NCI-H460 (cell line): Measurements from ENCODE around the gene CFAP54. TPM values are rescaled to one million over a fixed set of nuclear protein-coding genes. Genes with fewer than 3 reads are reported as not detected.

ENCODE experiments used
- DNase-seq: peaks from one replicate; pipeline ENCODE4 v3.0.0-alpha.2; 2016; ENCODE audit warnings: low read depth; ENCODE audit errors: extremely low read depth
- total RNA-seq: library from RNA; depleted of rRNA; stranded (reverse); fragments of >200 nt; shearing (Covaris generic); gene quantifications from 2 replicates; pipeline ENCODE4 v1.2.3, GENCODE V29; 2014

Gene CFAP54
- total RNA-seq, 1 experiment from 2014 or later: 0.72 TPM

DNA sequence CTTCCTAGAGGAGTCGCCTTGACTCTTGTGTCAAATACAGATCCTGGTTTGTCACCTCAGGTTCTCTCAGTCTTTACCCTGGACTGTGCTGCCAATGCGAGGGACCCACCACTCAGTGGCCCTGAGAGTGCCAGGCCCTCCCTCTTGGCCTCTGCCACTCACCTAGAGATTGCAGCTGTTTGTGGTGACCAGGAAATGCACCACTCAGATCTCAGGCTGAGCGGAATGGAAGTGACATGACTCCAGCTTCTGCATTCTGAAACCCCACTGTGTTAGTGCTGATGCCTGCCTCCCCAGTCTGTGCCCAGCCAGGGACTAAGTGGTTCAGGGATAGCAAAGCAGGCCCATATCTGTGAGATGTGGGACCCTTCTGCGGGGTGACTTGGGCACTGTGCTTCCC, 389.9 kb downstream of the CFAP54 start:
- no peak for DNase-seq

DNA sequence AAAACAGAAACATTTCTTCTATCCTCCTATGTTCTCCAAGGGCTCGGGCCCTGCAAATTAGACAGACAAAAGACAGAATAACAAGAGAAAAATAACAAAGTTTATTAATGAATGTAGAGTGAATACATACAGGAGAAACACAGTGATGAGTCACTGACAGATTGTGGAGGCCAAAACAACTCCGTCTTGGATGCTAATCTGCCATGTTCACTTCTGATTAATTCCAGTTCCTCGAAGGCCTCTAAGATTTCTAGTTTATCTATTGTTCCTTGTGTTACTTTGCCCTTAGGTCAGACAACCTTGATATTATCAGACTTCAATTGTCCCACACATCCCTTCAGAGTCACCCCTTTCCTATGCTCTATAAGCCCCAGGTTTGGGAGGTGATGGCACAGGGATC, 390.8 kb downstream of the CFAP54 start:
- DNase-seq: no peak

DNA sequence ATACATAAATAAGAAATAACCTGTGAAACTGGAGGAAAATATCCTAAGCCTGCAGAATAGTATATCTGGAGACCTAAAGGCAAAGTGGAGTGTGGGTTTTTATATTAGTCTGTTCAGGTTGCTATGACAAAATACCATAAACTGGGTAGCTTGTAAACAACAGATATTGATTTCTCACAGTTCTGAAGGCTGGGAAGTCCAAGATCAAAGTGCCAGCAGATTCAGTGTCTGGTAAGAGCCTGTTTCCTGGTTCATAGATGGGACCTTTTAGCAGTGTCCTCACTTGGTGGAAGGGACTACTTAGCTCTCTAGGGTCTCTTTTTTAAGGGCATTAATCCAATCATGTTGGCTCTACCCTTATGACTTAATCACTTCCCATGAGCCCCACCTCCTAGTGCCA, 392.2 kb downstream of the CFAP54 start:
- DNase-seq: no peak

DNA sequence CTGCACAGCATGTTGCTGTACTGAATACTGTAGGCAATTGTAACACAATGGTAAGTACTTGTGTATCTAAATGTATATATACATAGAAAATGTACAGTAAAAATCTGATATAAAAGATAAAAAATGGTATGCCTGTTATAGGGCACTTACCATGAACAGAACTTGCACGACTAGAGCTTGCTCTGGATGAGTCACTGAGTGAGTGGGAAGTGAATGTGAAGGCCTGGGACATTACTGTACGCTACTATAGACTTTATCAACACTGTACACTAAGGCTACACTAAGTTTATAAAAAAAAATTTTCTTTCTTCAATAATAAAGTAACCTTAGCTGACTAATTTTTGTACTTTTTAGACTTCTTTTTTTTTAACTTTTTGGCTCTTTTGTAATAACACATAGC, 393.5 kb downstream of the CFAP54 start:
- DNase-seq: no peak

DNA sequence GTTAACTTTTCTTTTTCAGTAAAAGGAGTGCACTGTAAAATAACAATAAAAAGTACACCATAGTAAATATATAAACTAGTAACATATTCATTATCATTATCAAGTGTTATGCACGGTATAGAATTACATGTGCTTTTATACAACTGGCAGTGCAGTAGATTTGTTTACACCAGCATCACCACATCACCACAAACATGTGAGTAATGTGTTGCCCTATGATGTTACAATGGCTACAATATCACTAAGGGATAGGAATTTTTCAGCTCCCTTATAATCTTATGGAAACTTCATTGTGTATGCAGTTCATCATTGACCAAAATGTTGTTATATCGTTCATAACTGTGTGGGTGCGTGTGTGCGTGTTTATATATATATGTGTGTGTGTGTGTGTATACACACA, 394.2 kb downstream of the CFAP54 start:
- DNase-seq: no peak

DNA sequence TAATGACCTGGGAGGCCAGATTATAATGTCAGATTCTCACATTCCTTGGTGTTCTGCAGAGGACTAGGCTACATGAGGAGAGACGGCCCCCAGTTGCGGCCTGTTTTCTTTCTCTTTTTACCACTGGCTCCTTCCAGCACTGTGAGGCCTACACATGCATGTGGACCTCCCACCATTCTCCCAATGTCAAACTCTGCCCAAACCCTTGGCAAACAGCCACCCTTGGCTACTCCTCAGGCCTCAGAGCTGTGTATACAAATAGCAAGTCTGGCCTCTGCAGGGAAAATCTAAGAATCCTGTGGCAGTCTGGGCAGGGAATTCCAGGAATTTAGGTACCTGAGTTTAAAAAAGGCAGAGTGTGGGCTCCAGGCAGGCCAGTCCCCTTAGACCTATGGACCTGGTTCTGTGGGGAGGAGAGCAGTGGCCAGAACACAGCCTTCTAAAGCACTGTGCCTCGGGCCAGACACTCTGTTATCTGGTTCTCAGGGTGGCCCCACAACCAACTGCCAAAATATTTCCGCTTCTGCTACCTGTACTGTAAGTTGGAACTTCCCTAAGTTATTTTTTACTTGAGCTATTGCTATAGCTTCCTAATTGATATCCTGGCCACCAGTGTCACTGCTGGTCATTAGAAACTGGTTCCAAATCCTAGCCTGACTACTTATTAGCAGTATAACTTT, 397.8 kb downstream of the CFAP54 start:
- DNase-seq: no peak

DNA sequence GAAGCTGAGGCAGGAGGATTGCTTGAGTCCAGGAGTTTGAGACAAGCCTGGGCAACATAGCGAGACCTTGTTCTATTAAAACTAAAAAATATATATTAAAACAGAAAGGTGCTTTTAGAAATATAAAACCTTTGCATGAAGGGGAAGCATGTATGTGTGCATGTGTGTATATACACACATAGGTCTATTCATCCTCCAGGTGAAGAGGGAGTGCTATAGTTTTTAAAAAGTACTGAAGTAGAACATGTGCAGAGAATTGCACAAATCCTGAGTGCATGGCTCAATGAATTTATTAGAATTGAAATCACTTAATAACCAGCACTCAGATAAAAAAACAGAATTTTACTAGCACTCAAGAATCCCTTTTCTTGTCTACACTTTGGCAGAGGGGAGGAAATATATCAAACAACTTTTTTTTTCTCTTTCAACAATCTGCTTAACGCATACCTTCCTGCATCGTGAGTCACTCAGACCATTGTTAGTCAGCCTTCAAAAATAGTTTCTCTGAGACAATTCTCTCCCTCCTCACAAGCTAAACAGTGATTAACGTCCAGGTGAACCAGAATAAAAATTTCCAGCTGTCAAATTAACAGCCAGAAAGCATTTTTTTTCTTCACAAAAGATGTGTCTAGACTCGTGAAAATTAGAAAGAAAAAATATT, 400.0 kb downstream of the CFAP54 start:
- DNase-seq: no peak

DNA sequence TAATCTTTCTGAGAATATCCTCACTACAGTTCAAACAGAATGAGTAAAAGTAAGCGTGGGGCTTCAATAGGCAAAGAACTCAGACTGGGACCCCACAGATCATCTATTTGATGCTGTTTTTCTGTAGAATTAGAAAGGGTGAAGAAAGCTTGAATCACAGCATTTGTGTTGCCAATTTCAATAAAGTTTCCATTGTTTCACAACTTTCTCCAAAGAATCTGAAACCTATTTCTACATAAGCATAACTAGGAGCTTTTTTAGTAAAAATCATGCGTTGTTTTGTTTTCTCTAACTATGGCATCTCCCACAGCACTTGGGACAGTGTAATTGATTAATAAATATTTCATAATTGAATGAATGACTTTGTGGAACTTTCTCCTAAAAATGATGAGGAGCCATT, 401.0 kb downstream of the CFAP54 start:
- DNase-seq: no peak

DNA sequence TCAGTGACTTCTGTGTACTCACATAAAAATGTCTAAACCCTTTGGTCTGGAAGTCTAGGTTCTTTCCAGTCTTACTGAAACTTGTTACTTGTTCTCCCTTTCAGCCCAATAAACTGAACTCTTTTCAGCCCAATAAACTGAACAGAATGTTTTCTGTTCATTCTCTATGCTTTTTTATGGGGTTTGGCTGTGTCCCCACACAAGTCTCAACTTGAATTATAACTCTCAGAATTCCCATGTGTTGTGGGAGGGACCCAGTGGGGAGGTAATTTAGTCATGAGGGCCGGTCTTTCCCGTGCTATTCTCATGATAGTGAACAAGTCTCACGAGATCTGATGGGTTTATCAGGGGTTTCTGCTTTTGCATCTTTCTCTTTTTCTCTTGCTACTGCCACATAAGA, 402.7 kb downstream of the CFAP54 start:
- no peak for DNase-seq

DNA sequence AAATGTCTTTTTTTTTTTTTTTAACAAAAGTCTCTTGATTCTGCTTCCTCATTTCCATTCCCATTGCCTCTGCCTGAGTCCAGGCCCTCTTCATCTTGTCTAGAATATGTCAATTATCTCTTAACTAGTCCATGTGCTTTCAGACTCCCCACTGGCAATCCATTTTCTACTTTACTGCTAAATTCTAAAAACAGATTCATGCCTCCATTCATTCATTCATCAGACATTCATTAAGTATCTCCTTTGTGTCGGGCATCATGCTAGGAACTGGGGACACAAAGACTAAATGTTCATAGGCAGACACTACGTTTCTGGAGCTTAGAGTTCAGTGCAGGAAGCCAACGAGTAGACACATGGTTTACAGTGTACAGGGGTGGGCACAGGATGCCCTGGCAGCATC, 408.0 kb downstream of the CFAP54 start:
- no peak for DNase-seq

DNA sequence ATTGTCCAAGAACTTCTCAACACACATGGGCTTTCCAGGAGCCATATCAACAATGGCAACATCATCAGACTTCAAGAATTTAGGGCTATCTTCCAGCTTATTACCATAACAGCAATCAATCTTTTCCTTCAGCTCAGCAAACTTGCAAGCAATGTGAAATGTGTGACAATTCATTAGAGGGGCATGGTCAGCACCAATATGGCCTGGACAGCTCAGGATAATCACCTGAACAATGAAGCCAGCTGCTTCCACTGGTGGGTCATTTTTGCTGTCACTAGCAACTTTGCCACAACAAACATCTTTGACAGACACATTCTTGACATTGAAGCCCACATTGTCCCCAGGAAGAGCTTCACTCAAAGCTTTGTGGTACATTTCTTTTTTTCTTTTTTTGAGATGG, 411.8 kb downstream of the CFAP54 start:
- no peak for DNase-seq

DNA sequence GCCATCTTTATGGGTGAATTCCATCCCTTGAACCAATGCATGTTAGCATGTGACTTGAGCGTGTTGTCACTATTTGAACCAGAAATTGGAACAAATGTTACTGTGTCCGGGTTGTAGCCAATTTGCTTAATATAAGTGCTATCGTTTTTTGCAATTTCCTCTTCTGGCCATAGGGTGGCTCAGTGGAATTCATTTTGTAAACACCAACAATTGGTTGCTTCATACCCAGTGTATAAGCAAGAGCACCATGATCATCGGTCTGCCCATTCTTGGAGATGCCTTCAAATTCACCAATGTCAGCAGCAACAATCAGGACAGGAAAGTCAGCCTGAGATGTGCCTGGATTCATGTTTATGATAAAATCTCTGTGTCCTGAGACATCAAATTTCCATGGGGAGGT, 412.7 kb downstream of the CFAP54 start:
- no peak for DNase-seq

DNA sequence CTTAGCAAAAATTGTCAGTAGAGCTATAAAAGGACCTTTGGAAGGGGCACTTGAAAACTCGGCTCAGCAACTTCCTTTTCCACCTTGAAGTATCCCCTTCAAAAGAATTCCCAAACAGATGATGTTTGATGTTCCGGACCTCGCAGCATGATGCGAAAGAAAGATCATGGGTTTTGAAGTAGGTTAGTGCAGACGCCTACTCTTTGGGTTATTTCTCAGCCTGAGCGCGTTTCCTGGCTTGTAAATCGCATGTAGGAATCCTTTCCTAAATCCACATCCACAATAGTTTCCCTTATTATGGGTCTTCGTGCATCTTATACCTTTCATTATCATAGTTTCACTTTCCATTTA, 417.1 kb downstream of the CFAP54 start:
- no peak for DNase-seq

DNA sequence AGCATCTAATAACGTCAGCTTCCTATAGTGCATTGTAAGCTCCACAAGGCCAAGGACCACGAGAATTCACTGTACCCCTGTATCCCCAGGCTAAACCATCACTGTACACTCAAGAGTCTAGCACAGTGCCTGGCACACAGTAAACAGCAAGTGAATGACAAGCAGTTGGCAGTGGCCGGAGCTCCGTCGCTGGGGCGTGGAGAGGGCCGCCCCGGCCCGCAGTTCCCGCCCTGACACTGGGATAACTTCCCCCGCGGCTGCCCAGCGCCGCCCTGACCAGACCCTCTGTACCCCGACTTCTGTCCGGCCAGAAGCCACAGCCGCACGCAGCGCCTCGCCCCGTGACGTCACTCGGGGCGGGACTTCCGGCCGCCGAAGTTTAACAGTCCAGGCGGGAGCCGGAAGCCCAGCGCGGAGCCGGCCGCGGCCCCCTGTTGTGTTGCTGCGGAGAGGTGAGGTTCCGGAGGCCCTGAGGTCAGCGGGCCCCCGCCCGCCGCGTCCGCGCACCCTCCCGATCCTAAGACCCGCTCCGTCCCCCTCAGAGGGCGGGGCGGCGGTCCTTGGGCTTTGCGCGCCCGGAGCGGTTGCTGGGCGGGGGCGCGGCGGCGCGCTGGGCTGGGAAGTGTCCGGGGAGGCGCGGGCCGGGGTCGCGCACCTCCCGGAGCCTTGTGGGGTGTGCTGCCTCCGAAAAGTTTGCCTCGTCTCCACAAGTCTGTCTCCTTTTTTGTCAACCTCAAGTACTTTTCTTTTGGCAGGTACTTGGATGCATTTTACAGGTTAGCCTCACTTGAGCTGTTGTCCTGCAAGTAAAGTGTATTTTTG, 417.7 kb downstream of the CFAP54 start, which contains the start of gene NEDD1:
Gene NEDD1 (plus strand): TSS at position 409 of the 822 bp plus-strand sequence. CDS start 2,503 bp downstream, outside the sequence.
- peak; percentile 84 for DNase-seq

DNA sequence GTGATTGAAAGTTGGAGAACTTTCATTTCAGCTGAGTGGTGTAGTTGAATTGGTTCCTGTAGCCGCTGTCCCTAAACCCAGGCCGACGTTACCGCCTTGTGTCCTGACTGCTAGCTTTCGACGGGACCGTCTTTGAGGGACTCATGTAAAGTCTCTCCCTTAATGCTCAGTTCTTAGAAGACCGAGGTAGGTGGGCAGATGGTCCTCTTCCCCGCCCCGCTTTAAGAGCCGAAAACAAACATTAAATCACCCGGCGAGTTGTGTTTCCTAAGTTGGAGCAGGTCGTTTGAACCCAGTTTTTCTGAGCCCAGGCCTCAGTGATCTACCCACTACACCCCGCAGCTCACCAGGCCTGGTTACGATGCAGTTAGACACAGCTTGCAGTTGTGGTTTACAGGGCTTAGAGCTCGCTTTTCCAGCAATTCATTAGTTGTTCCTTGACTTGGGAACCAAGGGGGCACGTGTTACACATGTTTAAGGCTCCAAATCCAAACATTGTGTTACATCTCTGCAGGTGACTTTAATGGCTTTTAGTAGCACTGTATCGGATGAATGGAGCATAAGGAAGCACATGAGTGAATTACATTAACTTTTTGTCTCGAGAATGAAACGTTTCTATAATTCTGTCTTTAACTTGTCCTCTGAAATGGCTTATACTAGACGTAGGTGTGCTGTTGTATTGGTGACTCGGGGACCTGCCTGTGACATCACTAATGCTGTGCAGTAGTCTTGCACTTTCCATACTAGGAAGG, 418.5 kb downstream of the CFAP54 start:
- peak; percentile 19 for DNase-seq

DNA sequence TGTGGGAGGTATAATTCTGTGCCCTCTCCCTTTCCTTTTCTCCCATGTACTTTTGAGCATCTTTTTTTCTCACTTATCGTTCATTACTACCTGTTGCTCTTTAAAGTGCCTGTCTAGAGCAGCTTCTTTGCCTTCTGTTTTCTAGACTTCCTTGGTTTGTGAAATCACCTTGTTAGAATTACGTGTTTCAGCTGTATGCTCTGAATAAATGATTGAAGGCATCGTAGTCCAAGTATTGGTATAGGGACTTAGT, 419.0 kb downstream of the CFAP54 start:
- no peak for DNase-seq

DNA sequence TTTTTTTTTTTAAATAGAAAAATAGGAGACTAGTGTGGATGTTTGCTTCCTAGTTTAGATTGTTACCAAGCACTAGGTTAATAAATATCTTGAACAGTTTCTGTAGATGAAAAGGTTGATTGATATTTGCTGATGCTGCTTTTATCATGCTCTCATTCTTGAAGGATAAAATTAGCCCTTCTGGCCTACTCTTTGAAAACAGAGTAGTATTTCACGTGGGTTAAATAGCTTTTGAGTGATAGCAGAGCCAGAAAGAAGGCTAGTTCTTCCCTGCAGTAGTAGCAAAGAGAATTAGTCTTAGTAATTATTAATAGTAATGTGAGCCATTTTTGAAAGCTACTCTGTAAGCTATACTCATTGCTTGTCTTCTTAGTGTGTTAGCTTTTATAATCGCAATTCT, 422.9 kb downstream of the CFAP54 start:
- DNase-seq: no peak

DNA sequence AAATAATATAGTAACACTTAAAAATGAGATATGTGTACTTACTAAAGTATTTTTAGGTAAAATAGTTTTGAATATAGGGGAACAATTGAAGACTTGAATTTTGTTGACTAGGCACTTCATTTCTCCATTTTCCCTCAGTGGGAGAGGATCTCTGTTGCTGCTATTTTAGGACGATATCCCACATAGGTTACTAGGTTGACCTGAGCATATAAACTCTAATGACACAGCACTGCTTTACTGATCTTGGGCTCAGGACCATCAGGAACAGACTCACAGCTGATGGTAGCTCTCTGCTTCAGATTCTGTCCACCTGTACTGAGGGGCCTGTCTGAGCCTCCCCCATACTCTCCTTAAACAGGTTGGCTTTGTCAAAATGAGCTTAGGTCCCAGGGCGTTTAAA, 423.6 kb downstream of the CFAP54 start:
- no peak for DNase-seq

DNA sequence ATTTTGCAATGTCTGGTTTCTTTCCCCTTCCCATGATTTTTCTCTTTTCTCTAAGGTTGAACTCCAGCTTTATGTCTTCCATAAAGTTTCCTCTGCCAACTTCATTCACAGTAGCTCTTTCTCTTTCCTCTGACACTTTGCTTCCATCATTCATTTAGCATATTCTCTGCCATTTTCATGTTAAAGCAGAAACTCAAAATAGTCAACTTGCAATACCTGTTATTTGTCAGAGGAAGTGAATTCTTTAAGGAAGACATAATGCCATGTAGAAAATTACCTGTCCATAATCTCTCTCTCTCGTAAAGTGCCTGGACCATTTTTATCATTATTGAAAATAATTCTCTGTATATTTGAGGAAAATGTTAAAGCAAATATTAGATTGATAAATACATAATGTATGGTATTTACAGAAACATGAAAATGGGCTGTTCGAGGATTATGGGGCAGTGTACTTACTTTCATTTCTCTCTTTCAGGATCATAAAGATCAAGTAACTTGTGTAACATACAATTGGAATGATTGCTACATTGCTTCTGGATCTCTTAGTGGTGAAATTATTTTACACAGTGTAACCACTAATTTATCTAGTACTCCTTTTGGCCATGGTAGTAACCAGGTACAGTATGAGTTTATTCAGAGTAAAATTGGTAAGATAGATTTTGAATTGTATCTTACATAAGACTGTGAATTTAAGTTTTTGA, 430.3 kb downstream of the CFAP54 start:
- no peak for DNase-seq
